B cell (primary cell): Measurements from ENCODE around the gene DIS3L2. TPM values are rescaled to one million over a fixed set of nuclear protein-coding genes. Genes with fewer than 3 reads are reported as not detected.

ENCODE experiments used
- ATAC-seq: fragments of 200-7000 bp; cut with Tn5 transposase; one replicate; pipeline ENCODE4 v1.10.0; 2021; ENCODE audit warnings: low read depth, mild to moderate bottlenecking, moderate number of reproducible peaks, moderate library complexity
- CTCF ChIA-PET: fragments of 350-600 bp; sonication (Branson Sonifier 250); formaldehyde crosslinking; loops from one replicate; lab custom pipeline; 2021; ENCODE audit warnings: antibody characterized with exemption, inconsistent platforms; lab: Charles Lee
- POLR2A ChIA-PET: fragments of 350-600 bp; sonication (Branson Sonifier 250); formaldehyde crosslinking; loops from one replicate; lab custom pipeline; 2021; ENCODE audit warnings: antibody characterized with exemption; lab: Charles Lee
- DNase-seq: peaks from one replicate; pipeline ENCODE4 v3.0.0; 2013
- H2AFZ ChIP-seq: 2 replicates; pipeline ENCODE4 v1.6.1; 2012; ENCODE audit warnings: mild to moderate bottlenecking, low read depth, low read length; ENCODE audit not compliant: insufficient read depth, poor library complexity, severe bottlenecking
- H3K27ac ChIP-seq, 2 donors: 1 replicate in 1 of 2; 2 replicates in 1 of 2; pipeline ENCODE4 v1.5.1; 2012 to 2013; ENCODE audit warnings: low read length in 2 of 2, mild to moderate bottlenecking in 2 of 2, moderate library complexity in 1 of 2
- H3K27me3 ChIP-seq, 4 experiments: fragments of 200-600 bp in 1 of 4; sonication (generic) in 1 of 4; replicated peaks in 1 of 4; 1 replicate in 2 of 4; 2 replicates in 2 of 4; pipeline versions ENCODE4 v1.6.1 to v1.7.0; 2013 to 2016; ENCODE audit warnings: low read length in 3 of 4, mild to moderate bottlenecking in 2 of 4, mixed read lengths in 1 of 4, moderate library complexity in 1 of 4; ENCODE audit not compliant: insufficient read depth in 4 of 4, control insufficient read depth in 3 of 4; ENCODE audit errors: control extremely low read depth in 1 of 4
- H3K36me3 ChIP-seq, 2 experiments: replicated peaks in 1 of 2; 1 replicate in 1 of 2; 2 replicates in 1 of 2; pipeline versions ENCODE4 v1.6.1 to v1.7.1; 2013; ENCODE audit warnings: low read length in 1 of 2; ENCODE audit not compliant: insufficient read depth in 2 of 2, control insufficient read depth in 1 of 2; ENCODE audit errors: control extremely low read depth in 1 of 2, extremely low read depth in 1 of 2
- H3K4me1 ChIP-seq, 2 donors: fragments of 200-600 bp in 1 of 2; sonication (generic) in 1 of 2; 1 replicate in 1 of 2; 2 replicates in 1 of 2; pipeline versions ENCODE4 v1.5.1 to v1.6.1; 2013 to 2017; ENCODE audit warnings: low read length in 2 of 2; ENCODE audit not compliant: control insufficient read depth in 2 of 2, insufficient read depth in 2 of 2
- H3K4me2 ChIP-seq: replicated peaks from 2 replicates; pipeline ENCODE3; 2012; ENCODE audit warnings: mild to moderate bottlenecking, low read depth, low read length; ENCODE audit not compliant: poor library complexity, severe bottlenecking
- H3K4me3 ChIP-seq, 5 experiments: fragments of 200-600 bp in 1 of 5; sonication (generic) in 1 of 5; 1 replicate in 3 of 5; 2 replicates in 2 of 5; pipeline versions ENCODE4 v1.5.1 to v1.7.0; 2011 to 2016; ENCODE audit warnings: low read length in 4 of 5, mild to moderate bottlenecking in 4 of 5, low read depth in 2 of 5, control low read depth in 1 of 5, moderate library complexity in 1 of 5; ENCODE audit not compliant: insufficient read depth in 1 of 5; ENCODE audit errors: control extremely low read depth in 1 of 5, extremely low read depth in 1 of 5
- H3K79me2 ChIP-seq: fragments of 200-600 bp; sonication (generic); one replicate; pipeline ENCODE4 v1.6.0; 2016; ENCODE audit warnings: low read length; ENCODE audit not compliant: control insufficient read depth, insufficient read depth
- H3K9ac ChIP-seq: fragments of 200-600 bp; sonication (generic); 2 replicates; pipeline ENCODE4 v1.6.1; 2017; ENCODE audit warnings: mild to moderate bottlenecking, low read length, moderate library complexity
- H3K9me3 ChIP-seq, 3 donors: one replicate each; pipeline versions ENCODE4 v1.6.1 to v1.7.1; 2013; ENCODE audit warnings: low read length in 2 of 3; ENCODE audit not compliant: control insufficient read depth in 2 of 3, insufficient read depth in 1 of 3; ENCODE audit errors: control extremely low read depth in 1 of 3
- H4K20me1 ChIP-seq: 2 replicates; pipeline ENCODE4 v1.6.0; 2012; ENCODE audit warnings: mild to moderate bottlenecking, low read length; ENCODE audit not compliant: insufficient read depth, control insufficient read depth, poor library complexity, severe bottlenecking
- H3K27ac Mint-ChIP-seq: one replicate; pipeline ENCODE4 v1.8.0; 2021; ENCODE audit warnings: mixed read lengths
- H3K27me3 Mint-ChIP-seq: one replicate; pipeline ENCODE4 v1.8.0; 2021; ENCODE audit warnings: mixed read lengths
- H3K4me1 Mint-ChIP-seq: one replicate; pipeline ENCODE4 v1.8.0; 2021; ENCODE audit warnings: mixed read lengths
- H3K4me3 Mint-ChIP-seq: one replicate; pipeline ENCODE4 v1.8.0; 2021; ENCODE audit warnings: mixed read lengths
- H3K9me3 Mint-ChIP-seq: one replicate; pipeline ENCODE4 v1.8.0; 2022; ENCODE audit warnings: mixed read lengths; ENCODE audit not compliant: insufficient read depth
- EZH2 ChIP-seq: IDR thresholded peaks from 2 replicates; pipeline ENCODE4 v1.6.1; 2012; ENCODE audit warnings: borderline replicate concordance, low read depth, mild to moderate bottlenecking, moderate library complexity, low read length; ENCODE audit not compliant: insufficient read depth, poor library complexity, severe bottlenecking
- WGBS: methylation state at CpG from one replicate; pipeline ENCODE4 v1.1.5; 2013; ENCODE audit warnings: missing lambda C conversion rate; ENCODE audit not compliant: insufficient coverage; 5-methylcytosine and 5-hydroxymethylcytosine counted together
- intact Hi-C: fragments of 100-400 bp; cut with micrococcal nuclease; formaldehyde crosslinking; loops from one replicate; pipeline ENCODE4 v1.10.0; 2022
- polyA plus RNA-seq: library from polyadenylated mRNA; depleted of rRNA; stranded (reverse); fragments of >200 nt; gene quantifications from 2 replicates; pipeline ENCODE4 v1.2.3, GENCODE V29; 2012
- total RNA-seq, 2 donors: library from RNA; stranded (reverse); fragments of 120-200 nt in 1 of 2; gene quantifications; 1 replicate in 1 of 2; 2 replicates in 1 of 2; pipeline versions ENCODE4 v1.2.3 to v1.2.4, GENCODE V29; 2013 to 2022
- TF ChIP-seq, protein P1 (sequence below): fragments of 200-600 bp; IDR thresholded peaks from one replicate; pipeline ENCODE4 v1.8.0; 2022; ENCODE audit warnings: antibody characterized with exemption, mild to moderate bottlenecking

The DIS3L2 gene
- total and polyA plus RNA-seq, 2 donors (not counting 1 experiment from before 2014, with no cell fraction given) = 34.5 to 70.1 TPM

GRCh38 chr2:232372231-232373208 is 411.0 kb downstream of the DIS3L2 start:
- ATAC-seq = no peak
- peaks cover 2% of the 10 kb centered on the region for H3K4me1 Mint-ChIP-seq
- no peak for TF ChIP-seq EZH2
- TF ChIP-seq, protein P1, sequence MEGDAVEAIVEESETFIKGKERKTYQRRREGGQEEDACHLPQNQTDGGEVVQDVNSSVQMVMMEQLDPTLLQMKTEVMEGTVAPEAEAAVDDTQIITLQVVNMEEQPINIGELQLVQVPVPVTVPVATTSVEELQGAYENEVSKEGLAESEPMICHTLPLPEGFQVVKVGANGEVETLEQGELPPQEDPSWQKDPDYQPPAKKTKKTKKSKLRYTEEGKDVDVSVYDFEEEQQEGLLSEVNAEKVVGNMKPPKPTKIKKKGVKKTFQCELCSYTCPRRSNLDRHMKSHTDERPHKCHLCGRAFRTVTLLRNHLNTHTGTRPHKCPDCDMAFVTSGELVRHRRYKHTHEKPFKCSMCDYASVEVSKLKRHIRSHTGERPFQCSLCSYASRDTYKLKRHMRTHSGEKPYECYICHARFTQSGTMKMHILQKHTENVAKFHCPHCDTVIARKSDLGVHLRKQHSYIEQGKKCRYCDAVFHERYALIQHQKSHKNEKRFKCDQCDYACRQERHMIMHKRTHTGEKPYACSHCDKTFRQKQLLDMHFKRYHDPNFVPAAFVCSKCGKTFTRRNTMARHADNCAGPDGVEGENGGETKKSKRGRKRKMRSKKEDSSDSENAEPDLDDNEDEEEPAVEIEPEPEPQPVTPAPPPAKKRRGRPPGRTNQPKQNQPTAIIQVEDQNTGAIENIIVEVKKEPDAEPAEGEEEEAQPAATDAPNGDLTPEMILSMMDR = no peak
- no peaks in the 10 kb centered on the region for H3K9me3 Mint-ChIP-seq
- CTCF ChIA-PET = interaction anchor here (0.5 kb wide), 1 partner anchor 58 kb away, joined by 3 read pairs; no protein-coding TSS in a partner anchor
- no peaks in the 10 kb centered on the region for H3K79me2 ChIP-seq
- no peak overlapping the region for H3K27ac Mint-ChIP-seq
- H3K27me3 ChIP-seq = peaks cover 0 to 2% (median 0%) of the 10 kb centered on the region in 4 experiments
- H3K4me1 ChIP-seq = peaks cover 0 to 7% of the 10 kb centered on the region in 2 donors
- H3K27me3 Mint-ChIP-seq = no peaks in the 10 kb centered on the region
- H3K4me3 Mint-ChIP-seq = no peak overlapping the region
- H3K4me2 ChIP-seq = no peak overlapping the region
- no peaks in the 10 kb centered on the region for H4K20me1 ChIP-seq
- intact Hi-C loops = no loop called here
- no peaks in the 10 kb centered on the region for H3K9me3 ChIP-seq
- DNase-seq = no peak
- H2AFZ ChIP-seq = no peak overlapping the region
- H3K36me3 ChIP-seq = no peaks in the 10 kb centered on the region
- WGBS = 98% methylated on average over 16 of the region's 18 CpGs
- POLR2A ChIA-PET = no interaction called here
- H3K9ac ChIP-seq = no peak overlapping the region
- H3K27ac ChIP-seq = no peak overlapping the region
- H3K4me3 ChIP-seq = no peak overlapping the region

DNA sequence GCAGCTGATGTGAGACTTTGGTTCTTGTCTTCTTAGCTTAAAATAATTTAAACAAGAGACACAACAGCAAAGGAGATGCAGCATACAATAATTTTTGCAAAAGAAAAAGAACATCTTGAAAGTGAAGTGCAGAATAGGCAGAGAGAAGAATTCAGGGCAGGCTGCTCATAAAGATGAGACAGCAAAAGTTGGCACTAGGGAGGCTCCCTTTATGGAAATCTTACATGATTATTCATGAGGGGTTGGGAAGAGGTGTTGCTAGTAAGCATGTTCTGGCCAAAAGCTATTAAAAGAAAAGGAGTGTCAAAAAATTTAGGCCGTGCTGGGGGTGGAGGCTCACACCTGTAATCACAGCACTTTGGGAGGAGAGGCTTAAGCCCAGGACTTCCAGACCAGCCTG is 412.8 kb downstream of the DIS3L2 start:
- Histone ChIP-seq H3K4me1 (peaks cover 0 to 7% of the 10 kb centered on the region in 2 donors), H3K9ac (no peak overlapping the region), H2AFZ (no peak overlapping the region), H3K9me3 (no peaks in the 10 kb centered on the region), H3K4me2 (no peak overlapping the region), H3K27me3 (no peaks in the 10 kb centered on the region), H3K36me3 (no peaks in the 10 kb centered on the region), H3K27ac (no peak overlapping the region), H4K20me1 (no peaks in the 10 kb centered on the region), H3K4me3 (no peak overlapping the region), H3K79me2 (no peaks in the 10 kb centered on the region)
- no peaks in the 10 kb centered on the region for H3K9me3 Mint-ChIP-seq
- DNase-seq = no peak
- ChIA-PET POLR2A (no interaction called here), CTCF (no interaction called here)
- peaks cover 2% of the 10 kb centered on the region for H3K4me1 Mint-ChIP-seq
- no peak overlapping the region for H3K27ac Mint-ChIP-seq
- no peak for ATAC-seq
- no peak for TF ChIP-seq EZH2
- TF ChIP-seq, protein P1 = no peak
- intact Hi-C loops = no loop called here
- H3K4me3 Mint-ChIP-seq = no peak overlapping the region
- no CpG with 5 or more reads among the region's 1 CpG for whole genome bisulfite sequencing
- no peaks in the 10 kb centered on the region for H3K27me3 Mint-ChIP-seq
